ENCODE measurements around the gene NFKBIB. TPM values are rescaled to one million over a fixed set of nuclear protein-coding genes. Genes with fewer than 3 reads are reported as not detected.

Gene NFKBIB
- total and polyA plus RNA-seq, 2 donors (not counting 3 experiments of a cell fraction or from before 2014, with no cell fraction given) = 25.0 to 30.8 TPM

DNA sequence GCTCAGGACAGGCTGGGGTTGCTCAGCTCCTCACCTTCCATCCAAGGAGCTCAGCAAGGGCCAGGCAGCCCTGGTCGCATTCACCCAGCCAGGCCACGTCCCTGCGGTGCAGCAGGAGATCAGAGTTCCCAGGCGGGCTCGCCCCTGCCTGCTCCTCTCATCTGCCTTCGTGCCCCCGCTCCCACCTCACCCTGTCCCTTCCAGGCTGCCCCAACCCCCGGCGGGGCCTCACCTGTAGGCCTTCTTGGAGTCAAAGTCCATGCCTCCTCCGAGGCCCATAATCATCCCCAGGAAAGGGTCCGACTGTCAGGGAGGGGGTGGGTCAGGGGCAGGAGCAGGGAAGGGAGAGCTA is 20.4 kb upstream of the NFKBIB start:
- H3K9me3 ChIP-seq (replicated peaks; ENCODE audit: control insufficient read depth, insufficient read depth, low read length) = no peaks in the 10 kb centered on the region
- dilution Hi-C loops (cut with MboI; ENCODE audit: extremely low pct_ligation_motif_present, low sequenced_read_pairs) = no loop called here
- H3K4me3 ChIP-seq (replicated peaks in 1 of 3; ENCODE audit: insufficient read depth in 1 of 3, low read depth in 1 of 3, low read length in 3 of 3) = no peak overlapping the region
- CTCF ChIA-PET = interaction anchor here (1.0 to 2.7 kb wide), 2 partner anchors 8 to 10 kb away, joined by 6 to 18 read pairs; no protein-coding TSS in a partner anchor
- H3K79me2 ChIP-seq (ENCODE audit: control insufficient read depth, insufficient read depth, low read length) = no peaks in the 10 kb centered on the region
- FAIRE-seq = no peak
- no peak overlapping the region for H3K4me2 ChIP-seq (ENCODE audit: insufficient read depth, low read length)
- no peak overlapping the region for H2AFZ ChIP-seq (ENCODE audit: low read depth, low read length)
- intact Hi-C loops (cut with micrococcal nuclease) = no loop called here
- no peaks in the 10 kb centered on the region for H4K20me1 ChIP-seq (replicated peaks; ENCODE audit: control insufficient read depth, extremely low read depth, insufficient read depth, low read length)
- no peaks in the 10 kb centered on the region for H3K9me1 ChIP-seq (replicated peaks; ENCODE audit: control insufficient read depth, extremely low read depth, insufficient read depth, low read length)
- H3K4me1 ChIP-seq (ENCODE audit: control insufficient read depth, extremely low read depth, insufficient read depth, low read length) = peaks cover 13% of the 10 kb centered on the region
- no peak overlapping the region for H3K27ac ChIP-seq (ENCODE audit: insufficient read depth, low read depth, low read length)
- no peak for TF ChIP-seq GATA2 (IDR thresholded peaks at IDR 0.05; ENCODE audit: insufficient read depth, insufficient read length, low read depth, low read length)
- no peak for TF ChIP-seq FOS (IDR thresholded peaks at IDR 0.05; ENCODE audit: borderline replicate concordance, insufficient read depth, low read length)
- no peak for TF ChIP-seq JUN (IDR thresholded peaks at IDR 0.05; ENCODE audit: borderline replicate concordance, insufficient read depth, insufficient read length, low read depth)
- no peak for TF ChIP-seq EZH2 (IDR thresholded peaks at IDR 0.05; ENCODE audit: borderline replicate concordance, low read depth, low read length, severe bottlenecking)
- no peak for TF ChIP-seq POLR2A (IDR thresholded peaks at IDR 0.05; ENCODE audit: low read depth, low read length)
- TF ChIP-seq CTCF (IDR thresholded peaks at IDR 0.05; ENCODE audit: extremely low read depth in 1 of 2, insufficient read depth in 1 of 2, low read depth in 1 of 2, low read length in 2 of 2) = no peak
- TF ChIP-seq, protein P1, sequence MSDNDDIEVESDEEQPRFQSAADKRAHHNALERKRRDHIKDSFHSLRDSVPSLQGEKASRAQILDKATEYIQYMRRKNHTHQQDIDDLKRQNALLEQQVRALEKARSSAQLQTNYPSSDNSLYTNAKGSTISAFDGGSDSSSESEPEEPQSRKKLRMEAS (IDR thresholded peaks at IDR 0.05; ENCODE audit: insufficient read depth, insufficient read length) = no peak
- TF ChIP-seq MYC (IDR thresholded peaks at IDR 0.05; ENCODE audit: low read depth, low read length) = no peak
- TF ChIP-seq POLR2AphosphoS5 (IDR thresholded peaks at IDR 0.05; ENCODE audit: insufficient read depth, low read depth, low read length) = no peak
- H3K27me3 ChIP-seq (ENCODE audit: control insufficient read depth in 2 of 2, insufficient read depth in 2 of 2, low read length in 2 of 2) = no peaks in the 10 kb centered on the region
- POLR2A ChIA-PET = no interaction called here
- no peak overlapping the region for H3K9ac ChIP-seq (replicated peaks; ENCODE audit: extremely low read depth, insufficient read depth, low read length)
- DNase-seq (ENCODE audit: low read depth, low spot score) = no peak
- peaks cover 0 to 9% of the 10 kb centered on the region in 2 experiments for H3K36me3 ChIP-seq (ENCODE audit: control insufficient read depth in 2 of 2, extremely low read depth in 1 of 2, insufficient read depth in 2 of 2, low read length in 2 of 2)
- no TSS peak for BruUV-seq (replicated peaks)

All from endothelial cell of umbilical vein (primary cell).